Measurements from ENCODE around the gene CEACAM7.

Gene CEACAM7

GRCh38 chr19:41624937-41625336, 63.1 kb downstream of the CEACAM7 start:
- TF ChIP-seq ZFX (IDR thresholded peaks at IDR 0.05; ENCODE audit: borderline replicate concordance) (no peak), CTCF (IDR thresholded peaks at IDR 0.05) (no peak)
- no peak overlapping the region for H3K27ac ChIP-seq

- no peak overlapping the region for H3K27ac ChIP-seq
- TF ChIP-seq CTCF (IDR thresholded peaks at IDR 0.05) (no peak), ZFX (IDR thresholded peaks at IDR 0.05; ENCODE audit: borderline replicate concordance) (no peak)
These were observed 63.6 kb downstream of the CEACAM7 start for GRCh38 chr19:41624515-41624914.

GRCh38 chr19:41623360-41623759, 64.7 kb downstream of the CEACAM7 start:
- TF ChIP-seq CTCF (IDR thresholded peaks at IDR 0.05) (no peak), ZFX (IDR thresholded peaks at IDR 0.05; ENCODE audit: borderline replicate concordance) (no peak)
- H3K27ac ChIP-seq: no peak overlapping the region
